SK-N-SH treated with all-trans-retinoic acid at 6 μM for 48 hours (cell line): ENCODE data around the gene IFIT1B.

Source experiments
- ARNTL ChIP-seq: fragments of 450-650 bp; formaldehyde crosslinking; IDR thresholded peaks from 2 replicates; pipeline ENCODE4 v1.5.0; 2020; ENCODE audit warnings: low read depth, mild to moderate bottlenecking, moderate library complexity, borderline replicate concordance
- CREB5 ChIP-seq: fragments of 250-450 bp; sonication (Bioruptor Pico); IDR thresholded peaks from 2 replicates; pipeline ENCODE4 v1.5.1; 2020; ENCODE audit warnings: low read depth, mild to moderate bottlenecking, moderate library complexity
- GLIS3 ChIP-seq: fragments of 250-450 bp; sonication (Bioruptor Pico); IDR thresholded peaks from 2 replicates; pipeline ENCODE4 v1.5.0; 2020; ENCODE audit warnings: mild to moderate bottlenecking, moderate library complexity
- ISL1 ChIP-seq: fragments of 250-450 bp; sonication (Bioruptor Pico); IDR thresholded peaks from 2 replicates; pipeline ENCODE4 v2.1.2; 2022; ENCODE audit warnings: mild to moderate bottlenecking, moderate library complexity
- PATZ1 ChIP-seq: fragments of 250-450 bp; sonication (Bioruptor Pico); IDR thresholded peaks from 2 replicates; pipeline ENCODE4 v1.8.0; 2020; ENCODE audit warnings: mild to moderate bottlenecking, moderate library complexity, borderline replicate concordance
- RARB ChIP-seq: fragments of 250-450 bp; sonication (Bioruptor Pico); IDR thresholded peaks from 2 replicates; pipeline ENCODE4 v1.8.0; 2021; ENCODE audit warnings: mild to moderate bottlenecking, moderate library complexity
- TCF4 ChIP-seq: fragments of 250-450 bp; sonication (Bioruptor Pico); IDR thresholded peaks from 2 replicates; pipeline ENCODE4 v1.8.0; 2021; ENCODE audit warnings: mild to moderate bottlenecking, moderate library complexity, borderline replicate concordance
- ZFP3 ChIP-seq: fragments of 250-450 bp; sonication (Bioruptor Pico); IDR thresholded peaks from 2 replicates; pipeline ENCODE4 v1.5.0; 2020; ENCODE audit warnings: mild to moderate bottlenecking, moderate library complexity
- ZFP30 ChIP-seq: fragments of 450-650 bp; formaldehyde crosslinking; IDR thresholded peaks from 2 replicates; pipeline ENCODE4 v1.5.0; 2022; ENCODE audit warnings: mild to moderate bottlenecking, moderate library complexity

GRCh38 chr10:89369156-89370105, 8.4 kb upstream of the IFIT1B start:
- TF ChIP-seq GLIS3 (CRISPR knock-in tag) (no peak), ZFP3 (CRISPR knock-in tag) (no peak), TCF4 (no peak), ARNTL (CRISPR knock-in tag) (no peak), ZFP30 (no peak), RARB (CRISPR knock-in tag) (no peak), PATZ1 (no peak), CREB5 (no peak), ISL1 (CRISPR knock-in tag) (no peak)
